ENCODE measurements around the gene SLC35A5. TPM values are rescaled to one million over a fixed set of nuclear protein-coding genes. Genes with fewer than 3 reads are reported as not detected.

SLC35A5 gene
- total RNA-seq, 1 experiment from 2014 or later: 39.2 TPM

DNA sequence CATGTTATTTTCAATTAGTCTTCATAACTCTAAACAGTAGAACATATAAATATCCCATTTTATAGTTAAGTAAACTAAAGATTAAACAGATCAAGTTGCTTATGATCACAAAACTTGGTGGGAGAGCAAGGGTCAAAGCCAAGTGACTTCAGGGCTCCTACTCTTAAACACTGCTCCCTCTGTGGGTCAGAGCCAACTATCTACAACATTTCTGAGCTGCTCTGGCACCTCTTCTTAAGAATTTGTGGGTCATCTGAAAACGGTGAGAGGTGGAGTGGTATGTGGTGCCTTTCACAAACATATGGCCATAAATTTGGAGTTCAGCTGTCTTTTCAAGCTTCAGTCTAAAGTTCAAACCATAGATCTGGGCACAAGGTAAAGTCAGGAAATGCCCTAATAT lies 11.0 kb upstream of the SLC35A5 start:
- H3K4me3 Mint-ChIP-seq: no peak overlapping the region
- POLR2A ChIA-PET: no interaction called here
- peaks cover 46% of the 10 kb centered on the region for H3K36me3 Mint-ChIP-seq
- no peaks in the 10 kb centered on the region for H3K27me3 Mint-ChIP-seq (ENCODE audit: low read depth)
- H3K27ac Mint-ChIP-seq: no peak overlapping the region
- TF ChIP-seq SMAD3 (CRISPR knock-in tag; IDR thresholded peaks at IDR 0.05; ENCODE audit: borderline replicate concordance): no peak
- no peak for TF ChIP-seq JUN (CRISPR knock-in tag; IDR thresholded peaks at IDR 0.05)
- no peak for TF ChIP-seq SP1 (CRISPR knock-in tag; conservative IDR thresholded peaks at IDR 0.05)
- TF ChIP-seq, protein P1, sequence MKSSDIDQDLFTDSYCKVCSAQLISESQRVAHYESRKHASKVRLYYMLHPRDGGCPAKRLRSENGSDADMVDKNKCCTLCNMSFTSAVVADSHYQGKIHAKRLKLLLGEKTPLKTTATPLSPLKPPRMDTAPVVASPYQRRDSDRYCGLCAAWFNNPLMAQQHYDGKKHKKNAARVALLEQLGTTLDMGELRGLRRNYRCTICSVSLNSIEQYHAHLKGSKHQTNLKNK (CRISPR knock-in tag; IDR thresholded peaks at IDR 0.05): no peak
- no peak for TF ChIP-seq ZNF416 (CRISPR knock-in tag; IDR thresholded peaks at IDR 0.05)
- TF ChIP-seq ZNF232 (CRISPR knock-in tag; IDR thresholded peaks at IDR 0.05): no peak
- peaks cover 17% of the 10 kb centered on the region for H3K9me3 Mint-ChIP-seq
- ATAC-seq (peak; percentile 78), DNase-seq (ENCODE audit: low spot score) (no peak)
- no peaks in the 10 kb centered on the region for H3K4me1 Mint-ChIP-seq
- CTCF ChIA-PET: interaction anchor here (0.6 to 1.0 kb wide), 4 partner anchors 107 to 413 kb away, joined by 3 to 4 read pairs (median 4); partner anchors contain the start of gene SLC9C1

DNA sequence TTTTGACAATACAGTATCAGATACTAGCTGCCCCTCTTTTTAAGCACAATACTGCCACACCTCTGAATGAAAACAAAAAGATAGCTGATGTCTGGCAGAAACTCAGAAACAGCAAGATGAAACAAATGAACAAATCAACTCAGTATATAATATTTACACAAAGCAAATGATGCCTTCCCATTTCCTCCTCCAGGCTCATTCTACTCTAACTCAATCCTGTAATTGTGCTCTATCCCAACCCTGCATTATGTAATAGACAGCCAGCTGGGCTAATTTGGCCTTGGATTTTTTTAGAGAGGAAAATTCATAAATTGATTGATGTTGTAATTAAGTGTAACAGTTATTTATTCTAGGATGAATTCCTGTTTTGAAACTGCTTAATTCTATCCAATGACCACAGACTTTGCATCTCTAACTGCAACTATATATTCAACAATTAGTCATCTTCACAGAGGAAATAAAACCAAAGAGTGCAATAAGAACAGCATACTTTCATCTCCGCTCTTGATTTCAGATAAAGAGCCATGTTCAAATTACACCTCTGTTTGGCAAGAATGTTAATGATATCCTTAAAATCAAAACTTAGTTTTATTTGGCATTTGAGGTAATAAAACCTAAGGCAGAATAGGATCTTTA lies 6.2 kb upstream of the SLC35A5 start:
- ChIA-PET CTCF (no interaction called here), POLR2A (no interaction called here)
- Mint-ChIP-seq H3K4me3 (no peak overlapping the region), H3K36me3 (peaks cover 48% of the 10 kb centered on the region), H3K27me3 (ENCODE audit: low read depth) (no peaks in the 10 kb centered on the region), H3K9me3 (peaks cover 26% of the 10 kb centered on the region), H3K4me1 (peaks cover 14% of the 10 kb centered on the region), H3K27ac (no peak overlapping the region)
- ATAC-seq: no peak
- TF ChIP-seq ZBTB21 (CRISPR knock-in tag; IDR thresholded peaks at IDR 0.05; ENCODE audit: borderline replicate concordance): no peak
- no peak for TF ChIP-seq ETV6 (CRISPR knock-in tag; IDR thresholded peaks at IDR 0.05)
- TF ChIP-seq NFYB (CRISPR knock-in tag; conservative IDR thresholded peaks at IDR 0.05; ENCODE audit: low read depth): no peak
- no peak for TF ChIP-seq RORB (CRISPR knock-in tag; IDR thresholded peaks at IDR 0.05)
- TF ChIP-seq, protein P2, sequence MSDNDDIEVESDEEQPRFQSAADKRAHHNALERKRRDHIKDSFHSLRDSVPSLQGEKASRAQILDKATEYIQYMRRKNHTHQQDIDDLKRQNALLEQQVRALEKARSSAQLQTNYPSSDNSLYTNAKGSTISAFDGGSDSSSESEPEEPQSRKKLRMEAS (CRISPR knock-in tag; IDR thresholded peaks at IDR 0.05): no peak
- no peak for DNase-seq (ENCODE audit: low spot score)

DNA sequence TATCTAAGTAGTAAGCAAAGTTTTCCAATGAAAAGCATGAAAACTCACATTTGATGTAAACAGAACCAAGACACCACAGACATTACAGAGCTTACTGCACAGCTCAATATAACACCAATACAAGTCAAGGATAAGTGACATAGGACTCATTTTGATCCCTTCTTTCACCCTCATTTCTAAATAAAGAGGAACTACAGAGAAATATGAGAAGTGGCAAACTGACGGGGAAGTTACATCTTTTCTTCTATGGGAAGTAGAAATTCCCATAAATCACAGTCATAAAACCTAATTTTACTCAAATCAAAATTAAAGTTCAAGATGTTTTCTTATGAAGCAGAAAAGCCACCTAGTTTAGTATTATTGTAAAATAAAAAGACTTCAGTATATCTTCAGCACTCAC lies 3.9 kb upstream of the SLC35A5 start:
- ChIA-PET CTCF (no interaction called here), POLR2A (no interaction called here)
- TF ChIP-seq, protein P2 (CRISPR knock-in tag; IDR thresholded peaks at IDR 0.05): no peak
- TF ChIP-seq, protein P3, sequence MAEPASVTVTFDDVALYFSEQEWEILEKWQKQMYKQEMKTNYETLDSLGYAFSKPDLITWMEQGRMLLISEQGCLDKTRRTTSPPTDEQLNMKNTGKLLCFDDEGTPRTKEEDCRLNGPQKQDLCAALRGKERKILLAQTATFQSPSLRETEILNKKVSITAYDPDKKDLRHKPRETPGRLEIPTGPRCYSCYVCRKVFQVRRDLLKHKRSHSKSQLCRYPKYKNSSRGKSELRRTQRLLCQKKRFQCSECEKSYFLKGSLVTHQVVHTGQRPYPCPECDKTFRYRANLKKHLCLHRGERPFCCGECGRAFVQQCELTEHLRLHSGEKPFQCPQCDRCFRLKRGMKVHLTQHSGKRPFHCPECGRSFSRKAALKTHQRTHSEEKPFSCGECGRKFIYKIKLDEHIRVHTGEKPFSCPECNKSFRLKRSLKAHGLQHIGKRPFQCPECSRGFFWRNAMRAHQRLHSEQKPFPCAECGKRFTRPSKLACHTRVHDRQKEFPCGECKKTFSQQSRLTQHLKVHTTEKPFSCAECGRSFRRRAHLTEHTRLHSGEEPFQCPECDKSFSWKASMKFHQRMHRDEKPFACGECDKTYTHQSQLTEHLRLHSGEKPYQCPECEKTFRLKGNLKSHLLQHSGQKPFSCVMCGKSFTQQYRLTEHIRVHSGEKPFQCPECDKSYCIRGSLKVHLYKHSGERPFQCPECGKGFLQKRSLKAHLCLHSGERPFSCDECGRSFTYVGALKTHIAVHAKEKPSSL (CRISPR knock-in tag; conservative IDR thresholded peaks at IDR 0.05): no peak
- TF ChIP-seq, protein P4, sequence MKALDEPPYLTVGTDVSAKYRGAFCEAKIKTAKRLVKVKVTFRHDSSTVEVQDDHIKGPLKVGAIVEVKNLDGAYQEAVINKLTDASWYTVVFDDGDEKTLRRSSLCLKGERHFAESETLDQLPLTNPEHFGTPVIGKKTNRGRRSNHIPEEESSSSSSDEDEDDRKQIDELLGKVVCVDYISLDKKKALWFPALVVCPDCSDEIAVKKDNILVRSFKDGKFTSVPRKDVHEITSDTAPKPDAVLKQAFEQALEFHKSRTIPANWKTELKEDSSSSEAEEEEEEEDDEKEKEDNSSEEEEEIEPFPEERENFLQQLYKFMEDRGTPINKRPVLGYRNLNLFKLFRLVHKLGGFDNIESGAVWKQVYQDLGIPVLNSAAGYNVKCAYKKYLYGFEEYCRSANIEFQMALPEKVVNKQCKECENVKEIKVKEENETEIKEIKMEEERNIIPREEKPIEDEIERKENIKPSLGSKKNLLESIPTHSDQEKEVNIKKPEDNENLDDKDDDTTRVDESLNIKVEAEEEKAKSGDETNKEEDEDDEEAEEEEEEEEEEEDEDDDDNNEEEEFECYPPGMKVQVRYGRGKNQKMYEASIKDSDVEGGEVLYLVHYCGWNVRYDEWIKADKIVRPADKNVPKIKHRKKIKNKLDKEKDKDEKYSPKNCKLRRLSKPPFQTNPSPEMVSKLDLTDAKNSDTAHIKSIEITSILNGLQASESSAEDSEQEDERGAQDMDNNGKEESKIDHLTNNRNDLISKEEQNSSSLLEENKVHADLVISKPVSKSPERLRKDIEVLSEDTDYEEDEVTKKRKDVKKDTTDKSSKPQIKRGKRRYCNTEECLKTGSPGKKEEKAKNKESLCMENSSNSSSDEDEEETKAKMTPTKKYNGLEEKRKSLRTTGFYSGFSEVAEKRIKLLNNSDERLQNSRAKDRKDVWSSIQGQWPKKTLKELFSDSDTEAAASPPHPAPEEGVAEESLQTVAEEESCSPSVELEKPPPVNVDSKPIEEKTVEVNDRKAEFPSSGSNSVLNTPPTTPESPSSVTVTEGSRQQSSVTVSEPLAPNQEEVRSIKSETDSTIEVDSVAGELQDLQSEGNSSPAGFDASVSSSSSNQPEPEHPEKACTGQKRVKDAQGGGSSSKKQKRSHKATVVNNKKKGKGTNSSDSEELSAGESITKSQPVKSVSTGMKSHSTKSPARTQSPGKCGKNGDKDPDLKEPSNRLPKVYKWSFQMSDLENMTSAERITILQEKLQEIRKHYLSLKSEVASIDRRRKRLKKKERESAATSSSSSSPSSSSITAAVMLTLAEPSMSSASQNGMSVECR (CRISPR knock-in tag; IDR thresholded peaks at IDR 0.05; ENCODE audit: borderline replicate concordance): no peak
- TF ChIP-seq TEAD4 (CRISPR knock-in tag; IDR thresholded peaks at IDR 0.05) (no peak), ZNF423 (CRISPR knock-in tag; IDR thresholded peaks at IDR 0.05) (no peak), OVOL2 (CRISPR knock-in tag; IDR thresholded peaks at IDR 0.05; ENCODE audit: borderline replicate concordance) (no peak), SMAD4 (CRISPR knock-in tag; IDR thresholded peaks at IDR 0.05) (no peak), NR1H2 (CRISPR knock-in tag; IDR thresholded peaks at IDR 0.05) (no peak), TCF7 (CRISPR knock-in tag; IDR thresholded peaks at IDR 0.05; ENCODE audit: low read depth) (no peak), GTF2I (CRISPR knock-in tag; conservative IDR thresholded peaks at IDR 0.05) (no peak)
- TF ChIP-seq, protein P5, sequence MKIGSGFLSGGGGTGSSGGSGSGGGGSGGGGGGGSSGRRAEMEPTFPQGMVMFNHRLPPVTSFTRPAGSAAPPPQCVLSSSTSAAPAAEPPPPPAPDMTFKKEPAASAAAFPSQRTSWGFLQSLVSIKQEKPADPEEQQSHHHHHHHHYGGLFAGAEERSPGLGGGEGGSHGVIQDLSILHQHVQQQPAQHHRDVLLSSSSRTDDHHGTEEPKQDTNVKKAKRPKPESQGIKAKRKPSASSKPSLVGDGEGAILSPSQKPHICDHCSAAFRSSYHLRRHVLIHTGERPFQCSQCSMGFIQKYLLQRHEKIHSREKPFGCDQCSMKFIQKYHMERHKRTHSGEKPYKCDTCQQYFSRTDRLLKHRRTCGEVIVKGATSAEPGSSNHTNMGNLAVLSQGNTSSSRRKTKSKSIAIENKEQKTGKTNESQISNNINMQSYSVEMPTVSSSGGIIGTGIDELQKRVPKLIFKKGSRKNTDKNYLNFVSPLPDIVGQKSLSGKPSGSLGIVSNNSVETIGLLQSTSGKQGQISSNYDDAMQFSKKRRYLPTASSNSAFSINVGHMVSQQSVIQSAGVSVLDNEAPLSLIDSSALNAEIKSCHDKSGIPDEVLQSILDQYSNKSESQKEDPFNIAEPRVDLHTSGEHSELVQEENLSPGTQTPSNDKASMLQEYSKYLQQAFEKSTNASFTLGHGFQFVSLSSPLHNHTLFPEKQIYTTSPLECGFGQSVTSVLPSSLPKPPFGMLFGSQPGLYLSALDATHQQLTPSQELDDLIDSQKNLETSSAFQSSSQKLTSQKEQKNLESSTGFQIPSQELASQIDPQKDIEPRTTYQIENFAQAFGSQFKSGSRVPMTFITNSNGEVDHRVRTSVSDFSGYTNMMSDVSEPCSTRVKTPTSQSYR (CRISPR knock-in tag; IDR thresholded peaks at IDR 0.05): no peak
- TF ChIP-seq, protein P6, sequence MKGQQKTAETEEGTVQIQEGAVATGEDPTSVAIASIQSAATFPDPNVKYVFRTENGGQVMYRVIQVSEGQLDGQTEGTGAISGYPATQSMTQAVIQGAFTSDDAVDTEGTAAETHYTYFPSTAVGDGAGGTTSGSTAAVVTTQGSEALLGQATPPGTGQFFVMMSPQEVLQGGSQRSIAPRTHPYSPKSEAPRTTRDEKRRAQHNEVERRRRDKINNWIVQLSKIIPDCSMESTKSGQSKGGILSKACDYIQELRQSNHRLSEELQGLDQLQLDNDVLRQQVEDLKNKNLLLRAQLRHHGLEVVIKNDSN (CRISPR knock-in tag; IDR thresholded peaks at IDR 0.05): no peak
- no peak for DNase-seq (ENCODE audit: low spot score)
- no peaks in the 10 kb centered on the region for H3K27me3 Mint-ChIP-seq (ENCODE audit: low read depth)
- H3K36me3 Mint-ChIP-seq: peaks cover 32% of the 10 kb centered on the region
- peaks cover 17% of the 10 kb centered on the region for H3K4me1 Mint-ChIP-seq
- no peak overlapping the region for H3K27ac Mint-ChIP-seq
- H3K9me3 Mint-ChIP-seq: peaks cover 15% of the 10 kb centered on the region
- no peak overlapping the region for H3K4me3 Mint-ChIP-seq
- no peak for ATAC-seq
